Activated naive CD8-positive, alpha-beta T cell treated with anti-CD3 and anti-CD28 coated beads, Interleukin-2, amount 50 U/mL, for 24 hours (primary cell): Measurements from ENCODE around the gene TCEANC2.
"Not testable (repeated sequence)": the region's sequence is repeated elsewhere in the genome, so short reads cannot be mapped to it uniquely, and the experiment has no call there.

Experiments used
- ATAC-seq: fragments of 150-1000 bp; cut with Tn5 transposase; one replicate; pipeline ENCODE4 v1.10.0; 2021
- DNase-seq: peaks from one replicate; pipeline ENCODE4 v3.0.0; 2021
- H3K27ac Mint-ChIP-seq: one replicate; pipeline ENCODE4 v1.8.0; 2021; ENCODE audit warnings: mild to moderate bottlenecking, mixed read lengths
- H3K27me3 Mint-ChIP-seq: one replicate; pipeline ENCODE4 v1.8.0; 2021; ENCODE audit warnings: mixed read lengths
- H3K36me3 Mint-ChIP-seq: one replicate; pipeline ENCODE4 v1.8.0; 2021; ENCODE audit warnings: low read depth, mixed read lengths
- H3K4me1 Mint-ChIP-seq: one replicate; pipeline ENCODE4 v1.8.0; 2021; ENCODE audit warnings: mixed read lengths
- H3K4me3 Mint-ChIP-seq: one replicate; pipeline ENCODE4 v1.8.0; 2021; ENCODE audit warnings: mild to moderate bottlenecking, moderate library complexity, mixed read lengths
- H3K9me3 Mint-ChIP-seq: one replicate; pipeline ENCODE4 v1.8.0; 2021; ENCODE audit warnings: mixed read lengths

Gene TCEANC2

GRCh38 chr1:54016343-54017282 is 36.8 kb upstream of the TCEANC2 start:
- Mint-ChIP-seq H3K27me3 (peaks cover 9% of the 10 kb centered on the region), H3K9me3 (no peaks in the 10 kb centered on the region), H3K4me3 (no peak overlapping the region), H3K27ac (no peak overlapping the region), H3K4me1 (no peaks in the 10 kb centered on the region), H3K36me3 (no peaks in the 10 kb centered on the region)
- ATAC-seq (no peak), DNase-seq (no peak)

DNA sequence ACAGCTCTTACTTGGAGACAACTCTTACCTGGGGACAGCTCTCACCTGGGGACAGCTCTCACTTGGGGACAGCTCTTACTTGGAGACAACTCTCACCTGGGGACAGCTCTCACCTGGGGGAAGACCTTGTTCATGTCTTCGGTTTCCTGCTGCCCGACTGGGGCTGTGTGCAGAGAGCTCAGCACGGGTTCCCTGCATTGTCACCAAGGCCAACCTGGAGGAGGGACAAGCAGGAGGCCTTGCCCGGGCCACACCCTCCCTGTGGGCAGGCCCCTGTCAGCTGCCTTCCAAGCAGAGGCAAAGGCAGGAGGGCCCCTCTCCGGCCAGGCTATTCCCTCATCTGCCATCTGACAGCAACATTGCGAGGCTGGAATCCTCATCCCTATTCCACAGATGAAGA is 35.4 kb upstream of the TCEANC2 start, which contains the start of gene LDLRAD1:
Gene LDLRAD1 (minus strand): TSS at position 208 of the 400 bp plus-strand sequence. CDS start 74 bp downstream, at position 134.
- Mint-ChIP-seq H3K27me3 (peaks cover 8% of the 10 kb centered on the region), H3K4me1 (no peaks in the 10 kb centered on the region), H3K9me3 (no peaks in the 10 kb centered on the region), H3K36me3 (no peaks in the 10 kb centered on the region), H3K4me3 (no peak within 1 kb of the TSS), H3K27ac (no peak within 1 kb of the TSS)
- DNase-seq: no peak
- no peak for ATAC-seq

DNA sequence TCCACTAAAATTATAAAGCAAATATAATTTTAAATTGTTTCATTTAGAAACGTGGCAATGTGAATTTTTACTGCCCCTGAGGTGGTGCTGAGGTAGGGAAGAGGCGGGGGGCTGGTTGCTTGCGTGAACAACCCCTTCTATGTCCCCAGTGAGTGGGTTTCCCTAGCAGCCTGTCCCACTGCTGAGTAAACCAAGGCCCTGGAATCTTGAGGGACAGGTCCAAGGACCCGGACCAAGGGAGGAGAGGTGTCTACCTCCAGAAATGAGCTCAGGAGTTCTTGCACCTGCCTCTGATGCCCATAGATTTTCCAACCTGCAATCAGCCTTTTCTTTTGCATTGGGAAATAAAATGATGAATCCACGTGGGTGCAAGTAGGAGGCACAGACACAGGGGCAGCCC is 34.8 kb upstream of the TCEANC2 start:
- H3K27ac Mint-ChIP-seq: no peak overlapping the region
- H3K9me3 Mint-ChIP-seq: no peaks in the 10 kb centered on the region
- no peaks in the 10 kb centered on the region for H3K4me1 Mint-ChIP-seq
- peaks cover 1% of the 10 kb centered on the region for H3K27me3 Mint-ChIP-seq
- ATAC-seq (no peak), DNase-seq (no peak)
- no peaks in the 10 kb centered on the region for H3K36me3 Mint-ChIP-seq
- no peak overlapping the region for H3K4me3 Mint-ChIP-seq

- H3K4me1 Mint-ChIP-seq, H3K9me3 Mint-ChIP-seq, DNase-seq, H3K27ac Mint-ChIP-seq, H3K27me3 Mint-ChIP-seq, ATAC-seq, H3K4me3 Mint-ChIP-seq, H3K36me3 Mint-ChIP-seq: not testable (repeated sequence)
Observed at GRCh38 chr1:54019562-54020176, 33.7 kb upstream of the TCEANC2 start.

- ATAC-seq: no peak
Observed at GRCh38 chr1:54024358-54024757, 29.1 kb upstream of the TCEANC2 start.

DNA sequence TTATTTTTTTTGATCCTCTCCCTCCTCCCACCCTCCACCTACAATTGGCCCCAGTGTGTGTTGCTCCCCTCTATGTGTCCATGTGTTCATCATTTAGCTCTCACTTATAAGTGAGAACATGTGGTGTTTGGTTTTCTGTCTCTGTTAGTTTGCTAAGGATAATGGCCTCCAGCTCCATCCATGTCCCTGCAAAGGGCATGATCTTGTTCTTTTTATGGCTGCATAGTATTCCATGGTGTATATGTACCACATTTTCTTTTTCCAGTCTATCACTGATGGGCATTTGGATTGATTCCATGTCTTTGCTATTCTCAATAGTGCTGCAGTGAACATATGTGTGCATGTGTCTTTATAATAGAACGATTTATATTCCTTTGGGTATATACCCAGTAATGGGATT is 28.6 kb upstream of the TCEANC2 start:
- ATAC-seq, H3K4me3 Mint-ChIP-seq, H3K27me3 Mint-ChIP-seq, H3K27ac Mint-ChIP-seq, H3K4me1 Mint-ChIP-seq, H3K36me3 Mint-ChIP-seq, DNase-seq, H3K9me3 Mint-ChIP-seq: not testable (repeated sequence)

More at GRCh38 chr1:54024358-54024757, 29.1 kb upstream of the TCEANC2 start:
- peaks cover under 1% of the 10 kb centered on the region for H3K36me3 Mint-ChIP-seq
- H3K4me1 Mint-ChIP-seq: no peaks in the 10 kb centered on the region
- DNase-seq: no peak
- H3K27ac Mint-ChIP-seq: no peak overlapping the region
- H3K4me3 Mint-ChIP-seq: no peak overlapping the region
- no peaks in the 10 kb centered on the region for H3K27me3 Mint-ChIP-seq
- H3K9me3 Mint-ChIP-seq: no peaks in the 10 kb centered on the region

DNA sequence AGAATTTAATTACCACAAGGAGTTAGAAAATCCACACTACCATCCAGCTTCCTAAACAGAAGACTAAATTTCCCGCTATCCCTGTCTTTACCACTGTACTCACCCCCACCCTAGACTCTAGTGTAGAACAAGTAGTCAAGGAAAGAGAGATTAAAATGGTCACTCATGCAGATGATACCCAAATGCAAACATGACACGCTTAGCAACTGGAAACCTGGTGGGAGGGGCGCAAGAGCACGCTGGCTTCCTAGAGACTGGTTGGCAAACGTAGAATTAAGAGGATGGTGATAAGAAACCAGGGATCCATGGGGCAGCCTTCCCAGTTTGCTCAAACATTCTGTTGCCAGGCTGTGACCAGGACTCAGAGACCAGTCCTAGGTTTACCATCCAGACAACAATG is 25.6 kb upstream of the TCEANC2 start:
- no peak overlapping the region for H3K4me3 Mint-ChIP-seq
- H3K9me3 Mint-ChIP-seq: no peaks in the 10 kb centered on the region
- peaks cover 15% of the 10 kb centered on the region for H3K36me3 Mint-ChIP-seq
- DNase-seq: no peak
- no peak overlapping the region for H3K27ac Mint-ChIP-seq
- H3K27me3 Mint-ChIP-seq: no peaks in the 10 kb centered on the region
- H3K4me1 Mint-ChIP-seq: no peaks in the 10 kb centered on the region
- ATAC-seq: no peak

DNA sequence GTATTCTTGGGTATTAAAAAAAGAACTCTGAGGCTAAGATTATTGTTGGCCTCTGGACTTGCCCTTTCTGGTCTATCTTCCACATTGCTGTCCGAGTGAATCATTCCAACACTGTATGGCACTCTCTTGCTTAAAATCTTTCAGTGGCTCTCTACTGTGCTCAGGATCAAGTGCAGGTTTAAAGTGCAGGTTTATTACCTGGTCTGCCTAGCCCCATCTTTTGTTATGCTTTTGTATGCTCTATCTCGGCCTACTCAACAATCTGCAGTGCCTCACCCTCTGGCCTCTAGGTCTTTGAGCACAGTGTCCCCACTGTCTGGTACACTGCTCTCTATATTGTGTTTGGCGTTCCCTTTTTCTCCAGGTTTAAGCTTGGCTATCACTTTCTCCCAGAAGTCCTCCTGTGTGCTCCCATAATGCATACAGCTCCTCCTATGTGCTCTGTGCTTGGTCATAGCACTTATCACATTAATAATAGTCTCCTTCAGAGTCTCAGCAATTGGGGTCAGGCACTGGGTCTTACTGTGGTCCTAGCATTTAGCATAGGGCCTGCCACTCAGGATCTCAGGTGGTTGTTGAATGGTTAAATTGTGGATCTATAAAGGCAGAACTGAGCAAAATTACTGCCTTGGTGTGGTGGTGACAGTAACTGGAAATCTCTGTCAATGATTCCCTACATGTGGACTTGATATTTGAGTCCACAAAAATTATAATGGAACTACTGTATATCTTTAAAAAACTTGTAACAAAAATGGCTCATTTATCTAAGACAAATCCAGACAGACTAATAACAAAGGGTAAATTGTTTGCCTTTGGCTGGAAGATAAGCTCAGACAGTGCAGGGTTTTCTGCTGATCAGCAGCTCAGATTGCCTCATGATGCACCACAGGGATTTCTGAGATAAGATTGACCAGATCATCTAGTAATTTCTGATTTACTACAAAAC is 24.8 kb upstream of the TCEANC2 start:
- H3K9me3 Mint-ChIP-seq: no peaks in the 10 kb centered on the region
- no peak overlapping the region for H3K27ac Mint-ChIP-seq
- no peaks in the 10 kb centered on the region for H3K4me1 Mint-ChIP-seq
- ATAC-seq (no peak), DNase-seq (no peak)
- H3K4me3 Mint-ChIP-seq: no peak overlapping the region
- no peaks in the 10 kb centered on the region for H3K27me3 Mint-ChIP-seq
- peaks cover 15% of the 10 kb centered on the region for H3K36me3 Mint-ChIP-seq

GRCh38 chr1:54037476-54037875 is 15.9 kb upstream of the TCEANC2 start:
- H3K9me3 Mint-ChIP-seq: no peaks in the 10 kb centered on the region
- H3K27me3 Mint-ChIP-seq: no peaks in the 10 kb centered on the region
- H3K4me3 Mint-ChIP-seq: no peak overlapping the region
- DNase-seq (no peak), ATAC-seq (no peak)
- H3K4me1 Mint-ChIP-seq: no peaks in the 10 kb centered on the region
- H3K36me3 Mint-ChIP-seq: peaks cover 25% of the 10 kb centered on the region
- no peak overlapping the region for H3K27ac Mint-ChIP-seq

- H3K27me3 Mint-ChIP-seq: no peaks in the 10 kb centered on the region
- peaks cover 4% of the 10 kb centered on the region for H3K4me1 Mint-ChIP-seq
- no peak overlapping the region for H3K4me3 Mint-ChIP-seq
- no peak overlapping the region for H3K27ac Mint-ChIP-seq
- no peaks in the 10 kb centered on the region for H3K9me3 Mint-ChIP-seq
- H3K36me3 Mint-ChIP-seq: peaks cover 19% of the 10 kb centered on the region
- DNase-seq (no peak), ATAC-seq (no peak)
Observed at GRCh38 chr1:54041806-54042205, 11.6 kb upstream of the TCEANC2 start.

DNA sequence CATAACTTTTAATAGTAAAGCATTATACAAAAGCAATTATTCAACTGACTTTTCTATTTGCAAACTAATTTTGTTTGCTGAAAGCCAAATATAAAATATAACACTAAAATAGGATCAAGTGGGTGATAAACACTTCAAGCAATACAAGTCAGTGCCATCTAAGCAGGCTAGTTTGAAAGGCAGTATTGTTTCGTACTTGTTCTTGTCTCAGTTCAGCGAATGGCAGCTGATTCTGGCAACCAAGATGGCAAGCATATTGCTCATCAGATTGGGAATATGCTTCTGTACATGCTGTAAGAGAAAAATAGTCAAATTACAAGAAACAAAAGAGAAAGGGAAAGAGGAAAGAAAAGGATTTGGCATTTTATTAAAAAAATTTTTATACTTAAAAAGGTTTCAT is 7.9 kb upstream of the TCEANC2 start:
- Mint-ChIP-seq H3K4me1 (peaks cover 32% of the 10 kb centered on the region), H3K4me3 (no peak overlapping the region), H3K27ac (no peak overlapping the region), H3K27me3 (no peaks in the 10 kb centered on the region), H3K9me3 (no peaks in the 10 kb centered on the region), H3K36me3 (peaks cover 11% of the 10 kb centered on the region)
- no peak for DNase-seq
- no peak for ATAC-seq

GRCh38 chr1:54046671-54047383 is 6.6 kb upstream of the TCEANC2 start:
- no peak overlapping the region for H3K4me3 Mint-ChIP-seq
- DNase-seq (no peak), ATAC-seq (no peak)
- H3K4me1 Mint-ChIP-seq: peaks cover 37% of the 10 kb centered on the region
- no peaks in the 10 kb centered on the region for H3K27me3 Mint-ChIP-seq
- peaks cover 9% of the 10 kb centered on the region for H3K36me3 Mint-ChIP-seq
- H3K27ac Mint-ChIP-seq: peak overlapping the region; percentile 19
- no peaks in the 10 kb centered on the region for H3K9me3 Mint-ChIP-seq

GRCh38 chr1:54047384-54048305 is 5.8 kb upstream of the TCEANC2 start:
- Mint-ChIP-seq H3K27ac (peak overlapping the region; percentile 19), H3K27me3 (no peaks in the 10 kb centered on the region), H3K36me3 (peaks cover 9% of the 10 kb centered on the region), H3K4me3 (no peak overlapping the region), H3K4me1 (peaks cover 37% of the 10 kb centered on the region), H3K9me3 (no peaks in the 10 kb centered on the region)
- no peak for DNase-seq
- no peak for ATAC-seq
